ENCODE measurements around the gene CIAO2B.

The CIAO2B gene

GRCh38 chr16:66932076-66932475, 2.1 kb downstream of the CIAO2B start:
- peaks cover 10% of the 10 kb centered on the region; the same call in 1 of the 2 replicates for H3K36me3 ChIP-seq (ENCODE audit: insufficient read depth, low read length)
- no peaks in the 10 kb centered on the region for H4K20me1 ChIP-seq (ENCODE audit: insufficient read depth, low read length)
- H3K79me2 ChIP-seq (ENCODE audit: insufficient read depth, low read length) = no peaks in the 10 kb centered on the region
- H3K27ac ChIP-seq (ENCODE audit: low read depth, low read length, poor library complexity, severe bottlenecking) = no peak overlapping the region
- no peak for TF ChIP-seq CTCF (IDR thresholded peaks at IDR 0.05; ENCODE audit: low read length)
- no peak for TF ChIP-seq EZH2 (IDR thresholded peaks at IDR 0.05; ENCODE audit: borderline replicate concordance, low read length)
- no peak overlapping the region for H3K4me2 ChIP-seq (ENCODE audit: low read length)
- H2AFZ ChIP-seq (ENCODE audit: low read length) = no peak overlapping the region
- H3K9me3 ChIP-seq (ENCODE audit: low read length) = no peaks in the 10 kb centered on the region
- no peak overlapping the region for H3K9ac ChIP-seq (ENCODE audit: low read length)
- H3K4me3 ChIP-seq (ENCODE audit: low read depth, low read length, poor library complexity, severe bottlenecking) = no peak overlapping the region
- no peaks in the 10 kb centered on the region for H3K9me2 ChIP-seq (ENCODE audit: low read depth, low read length)
- peaks cover 23% of the 10 kb centered on the region for H3K4me1 ChIP-seq (ENCODE audit: insufficient read depth, low read length, severe bottlenecking)
- H3F3A ChIP-seq (ENCODE audit: insufficient read depth, low read length) = no peaks in the 10 kb centered on the region
- H3K27me3 ChIP-seq (ENCODE audit: insufficient read depth, low read length) = no peaks in the 10 kb centered on the region

DNA sequence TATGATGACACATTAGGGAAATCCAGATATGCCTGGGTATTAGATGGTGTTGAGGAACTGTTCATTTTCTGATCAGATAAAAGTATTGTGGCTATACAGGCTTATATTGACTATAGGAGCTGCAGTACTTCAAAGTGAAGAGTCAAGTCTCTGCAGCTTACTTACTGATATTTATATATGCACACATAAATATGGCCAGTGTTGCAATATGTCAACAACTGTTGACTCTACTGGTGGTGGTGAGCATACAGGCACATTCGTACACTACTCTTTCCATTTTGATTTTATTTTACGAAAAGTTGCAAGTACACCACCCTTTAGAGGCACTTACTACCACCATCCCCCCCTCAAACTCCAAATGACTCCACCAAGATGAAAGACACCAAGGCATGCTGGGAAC, 2.5 kb downstream of the CIAO2B start:
- Histone ChIP-seq H4K20me1 (ENCODE audit: insufficient read depth, low read length) (no peaks in the 10 kb centered on the region), H3K4me3 (ENCODE audit: low read depth, low read length, poor library complexity, severe bottlenecking) (no peak overlapping the region), H3K79me2 (ENCODE audit: insufficient read depth, low read length) (no peaks in the 10 kb centered on the region), H3K27ac (ENCODE audit: low read depth, low read length, poor library complexity, severe bottlenecking) (no peak overlapping the region), H3F3A (ENCODE audit: insufficient read depth, low read length) (no peaks in the 10 kb centered on the region), H3K9ac (ENCODE audit: low read length) (no peak overlapping the region), H3K4me1 (ENCODE audit: insufficient read depth, low read length, severe bottlenecking) (peaks cover 23% of the 10 kb centered on the region), H3K9me3 (ENCODE audit: low read length) (no peaks in the 10 kb centered on the region), H3K27me3 (ENCODE audit: insufficient read depth, low read length) (no peaks in the 10 kb centered on the region), H2AFZ (ENCODE audit: low read length) (no peak overlapping the region), H3K4me2 (ENCODE audit: low read length) (no peak overlapping the region), H3K9me2 (ENCODE audit: low read depth, low read length) (no peaks in the 10 kb centered on the region), H3K36me3 (ENCODE audit: insufficient read depth, low read length) (peaks cover 10% of the 10 kb centered on the region; the same call in 1 of the 2 replicates)
- TF ChIP-seq EZH2 (IDR thresholded peaks at IDR 0.05; ENCODE audit: borderline replicate concordance, low read length) = no peak
- TF ChIP-seq CTCF (IDR thresholded peaks at IDR 0.05; ENCODE audit: low read length) = no peak

GRCh38 chr16:66930189-66930588, 4.0 kb downstream of the CIAO2B start:
- Histone ChIP-seq H3K4me2 (ENCODE audit: low read length) (no peak overlapping the region), H3K4me3 (ENCODE audit: low read depth, low read length, poor library complexity, severe bottlenecking) (no peak overlapping the region), H3K9ac (ENCODE audit: low read length) (no peak overlapping the region), H3K27ac (ENCODE audit: low read depth, low read length, poor library complexity, severe bottlenecking) (no peak overlapping the region), H3K9me2 (ENCODE audit: low read depth, low read length) (no peaks in the 10 kb centered on the region), H3F3A (ENCODE audit: insufficient read depth, low read length) (no peaks in the 10 kb centered on the region), H3K79me2 (ENCODE audit: insufficient read depth, low read length) (no peaks in the 10 kb centered on the region), H3K4me1 (ENCODE audit: insufficient read depth, low read length, severe bottlenecking) (peaks cover 18% of the 10 kb centered on the region), H2AFZ (ENCODE audit: low read length) (no peak overlapping the region), H3K27me3 (ENCODE audit: insufficient read depth, low read length) (no peaks in the 10 kb centered on the region), H4K20me1 (ENCODE audit: insufficient read depth, low read length) (no peaks in the 10 kb centered on the region), H3K36me3 (ENCODE audit: insufficient read depth, low read length) (peaks cover 10% of the 10 kb centered on the region; the same call in 1 of the 2 replicates), H3K9me3 (ENCODE audit: low read length) (no peaks in the 10 kb centered on the region)
- TF ChIP-seq CTCF (IDR thresholded peaks at IDR 0.05; ENCODE audit: low read length) (no peak), EZH2 (IDR thresholded peaks at IDR 0.05; ENCODE audit: borderline replicate concordance, low read length) (no peak)

All from OCI-LY1 (cell line).